Measurements from ENCODE around the gene UBE2Q2.
A peak's percentile ranks its signal among the peaks of the same experiment; 100 is the strongest.
"Not testable (repeated sequence)": the region's sequence is repeated elsewhere in the genome, so short reads cannot be mapped to it uniquely, and the experiment has no call there.

Gene UBE2Q2

GRCh38 chr15:75842722-75843677, at the start of gene UBE2Q2:
Gene UBE2Q2 (plus strand): TSS chr15:75843447. CDS start chr15:75843667, 220 bp downstream.
- DNase-seq: peak; percentile 86

- no peak for DNase-seq
These were observed 46.9 kb upstream of the UBE2Q2 start for GRCh38 chr15:75796321-75796720.

GRCh38 chr15:75797146-75797545, 46.1 kb upstream of the UBE2Q2 start:
- not testable (repeated sequence) for DNase-seq

GRCh38 chr15:75799190-75799589, 44.1 kb upstream of the UBE2Q2 start:
- no peak for DNase-seq

DNA sequence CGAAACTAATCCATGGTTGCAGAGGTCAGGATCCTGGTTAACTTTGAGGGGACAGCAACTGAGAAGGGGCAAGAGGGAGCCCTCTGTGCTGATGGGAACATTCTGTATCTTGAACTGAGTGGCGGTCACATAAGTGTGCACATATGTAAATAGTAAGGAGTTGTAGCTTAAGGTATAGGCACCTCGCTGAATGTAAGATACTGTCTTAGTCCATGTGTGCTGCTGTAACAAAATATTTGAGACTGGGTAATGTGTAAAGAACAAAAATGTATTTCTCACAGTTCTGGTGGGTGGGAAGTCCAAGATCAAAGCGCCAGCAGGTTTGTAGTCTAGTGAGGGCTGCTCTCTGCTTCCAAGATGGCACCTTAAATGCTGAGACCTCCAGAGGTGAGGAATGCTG, 42.8 kb upstream of the UBE2Q2 start:
- not testable (repeated sequence) for DNase-seq

- DNase-seq: peak; percentile 85
These were observed 41.2 kb upstream of the UBE2Q2 start for GRCh38 chr15:75801859-75802593.

DNA sequence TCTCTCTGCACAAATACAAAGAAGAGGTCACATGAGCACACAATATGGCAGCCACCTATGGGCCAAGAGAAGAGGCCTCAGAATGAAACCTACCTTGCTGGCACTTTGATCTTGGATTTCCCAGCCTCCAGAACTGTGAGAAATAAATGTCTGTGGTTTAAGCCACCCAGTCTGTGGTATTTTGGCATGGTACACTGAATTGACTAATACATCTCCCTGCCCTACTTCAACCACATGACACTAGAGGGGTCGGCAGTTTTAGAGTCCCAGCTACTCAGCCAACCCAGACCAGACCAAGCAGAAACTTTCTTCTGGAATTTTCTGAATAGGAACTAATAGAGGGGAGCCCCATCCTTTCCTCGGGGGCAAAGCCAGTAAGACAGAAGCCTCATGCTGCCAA, 35.8 kb upstream of the UBE2Q2 start:
- DNase-seq: not testable (repeated sequence)

GRCh38 chr15:75808009-75808408, 35.2 kb upstream of the UBE2Q2 start:
- DNase-seq: not testable (repeated sequence)

DNA sequence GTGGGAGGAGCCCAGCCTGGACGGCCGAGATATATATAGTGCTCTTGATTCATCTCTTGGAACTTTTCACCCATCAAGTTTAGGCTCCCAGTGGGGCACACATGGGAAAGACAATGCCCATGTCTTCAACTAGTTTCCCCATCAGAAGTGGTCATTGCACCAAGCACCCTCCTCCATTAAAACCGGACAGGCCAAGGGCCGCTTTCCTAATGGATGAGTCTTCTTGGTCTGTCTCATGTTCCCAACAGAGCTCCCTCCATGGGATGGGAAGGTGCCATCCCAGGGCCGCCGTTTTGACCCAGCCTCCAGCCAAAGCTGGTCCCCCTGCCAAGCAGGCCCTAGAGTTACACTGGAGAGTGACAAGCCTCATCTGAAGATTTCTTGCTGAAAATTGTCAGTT, 34.7 kb upstream of the UBE2Q2 start:
- DNase-seq: no peak

DNA sequence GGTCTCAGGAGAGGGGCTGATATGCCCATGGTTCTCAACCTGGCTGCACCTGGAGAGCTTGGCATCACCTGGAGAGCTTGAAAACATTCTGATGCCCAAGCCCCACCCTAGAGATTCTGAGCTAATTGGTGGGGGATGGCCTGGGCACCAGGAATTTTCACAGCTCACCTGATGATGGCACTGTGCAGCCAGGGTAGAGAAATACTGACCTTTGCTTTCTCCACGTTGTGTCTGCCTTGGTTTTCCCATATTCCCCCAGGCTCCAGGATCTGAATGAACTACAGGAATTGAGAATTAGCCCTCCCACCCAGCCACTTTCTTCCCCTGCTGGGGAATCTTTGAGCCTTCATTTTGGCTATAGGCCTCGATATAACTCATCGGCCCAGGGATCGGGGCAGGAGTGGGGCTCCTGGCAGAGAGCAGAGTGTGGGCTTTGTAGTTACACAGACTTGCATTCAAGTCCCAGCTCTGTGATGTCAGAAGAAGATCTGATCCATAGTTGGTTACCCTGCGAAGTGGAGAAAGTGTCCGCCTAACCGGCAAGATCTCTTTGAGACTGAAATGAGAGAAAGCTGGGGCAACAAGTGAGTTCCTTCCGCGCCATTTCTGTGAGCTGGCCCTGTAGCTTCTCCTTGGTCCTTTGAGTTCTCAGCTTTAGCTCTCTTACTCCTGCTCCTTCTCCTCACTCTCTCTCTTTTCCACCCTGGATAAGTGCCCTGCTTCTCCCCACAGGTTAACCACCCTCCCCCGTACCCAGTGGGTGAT, 33.1 kb upstream of the UBE2Q2 start:
- peak; percentile 44 for DNase-seq

DNA sequence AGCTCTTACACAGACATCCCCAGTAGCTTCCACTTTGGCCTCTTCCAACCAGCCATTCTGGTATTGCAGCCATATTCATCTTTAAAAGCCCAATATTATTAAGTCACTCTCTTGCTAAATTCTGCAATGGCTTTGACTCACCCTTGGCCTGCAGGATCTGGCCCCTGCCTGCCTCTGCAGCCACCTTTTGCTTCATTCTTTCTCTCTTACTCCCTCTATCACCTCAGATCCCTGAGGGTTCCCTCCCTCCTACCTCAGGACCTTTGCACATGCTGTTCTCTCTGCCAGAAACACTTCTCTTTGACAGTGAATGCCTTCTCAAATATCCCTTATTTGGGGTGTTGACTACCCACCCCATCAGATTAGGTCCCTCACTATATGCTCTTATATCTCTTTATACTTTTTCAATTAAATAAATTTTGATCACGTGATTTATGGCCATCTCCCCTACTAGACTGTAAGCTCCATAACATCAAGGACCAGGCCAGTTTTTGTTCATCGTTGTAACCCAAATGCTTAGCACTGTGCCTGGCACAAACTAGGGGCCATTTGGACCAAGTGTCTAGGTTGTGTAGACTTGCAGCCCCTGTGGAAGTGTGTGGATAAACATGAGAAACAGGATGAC, 32.3 kb upstream of the UBE2Q2 start:
- no peak for DNase-seq

DNA sequence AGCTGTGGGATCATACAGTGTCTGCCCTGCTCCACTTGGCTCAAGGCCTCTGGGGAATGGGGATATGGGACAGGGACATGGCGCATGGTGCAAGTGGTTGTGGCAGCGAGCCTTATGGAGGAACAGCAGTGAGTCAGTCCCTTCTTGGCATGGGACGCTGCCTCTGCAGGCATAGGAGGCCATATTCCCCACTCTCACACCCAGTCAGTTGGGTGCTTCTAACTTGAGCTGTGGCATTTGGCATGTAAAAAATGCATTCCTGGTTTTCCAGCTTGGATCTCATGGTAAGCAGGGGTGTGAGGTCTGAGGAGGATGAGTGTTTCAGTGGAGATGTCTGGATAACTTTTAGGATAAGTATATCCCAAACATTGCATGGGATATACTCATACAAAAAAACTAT, 31.6 kb upstream of the UBE2Q2 start:
- no peak for DNase-seq

DNA sequence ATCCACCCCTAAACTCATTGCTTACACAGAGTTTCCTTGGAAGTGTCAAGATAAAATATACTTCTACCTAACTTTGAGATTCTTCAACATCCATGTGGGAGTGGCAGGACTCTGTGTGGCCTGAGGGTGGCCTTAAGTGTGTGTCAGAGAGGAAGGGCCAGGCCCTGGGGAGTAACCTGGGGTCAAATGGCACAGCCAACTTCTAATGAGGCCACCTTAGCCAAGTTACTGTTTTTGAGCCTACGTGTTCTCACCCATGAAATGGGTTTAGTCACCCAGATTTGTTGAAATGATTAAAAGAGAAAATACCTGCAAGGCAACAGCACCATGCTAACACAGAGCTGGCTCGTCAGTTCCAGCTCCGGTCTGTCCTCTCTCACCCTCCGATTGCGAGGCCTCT, 28.5 kb upstream of the UBE2Q2 start:
- DNase-seq: no peak

- DNase-seq: no peak
These were observed 27.2 kb upstream of the UBE2Q2 start for GRCh38 chr15:75815811-75816719.

- no peak for DNase-seq
These were observed 25.9 kb upstream of the UBE2Q2 start for GRCh38 chr15:75817138-75817935.

DNA sequence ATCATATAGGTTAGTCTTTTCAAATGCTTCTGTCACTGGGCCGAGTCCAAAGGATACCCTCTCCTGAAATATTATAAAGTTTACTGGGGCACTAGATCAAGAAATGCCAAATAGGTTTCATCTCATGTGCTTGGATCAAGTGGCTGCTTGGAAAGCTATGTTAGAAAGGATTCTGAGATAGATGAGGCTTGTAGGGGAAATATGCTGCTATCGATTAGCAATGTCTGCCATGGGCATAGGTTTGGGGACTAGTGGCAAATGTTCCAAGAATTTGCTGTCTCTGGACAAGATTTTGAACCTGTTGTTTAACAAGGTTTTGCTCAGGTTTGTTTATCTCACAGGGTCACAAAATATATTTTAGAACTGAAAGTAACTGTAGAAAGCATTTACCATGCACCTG, 23.0 kb upstream of the UBE2Q2 start:
- no peak for DNase-seq

GRCh38 chr15:75821786-75822345, 21.4 kb upstream of the UBE2Q2 start:
- no peak for DNase-seq

DNA sequence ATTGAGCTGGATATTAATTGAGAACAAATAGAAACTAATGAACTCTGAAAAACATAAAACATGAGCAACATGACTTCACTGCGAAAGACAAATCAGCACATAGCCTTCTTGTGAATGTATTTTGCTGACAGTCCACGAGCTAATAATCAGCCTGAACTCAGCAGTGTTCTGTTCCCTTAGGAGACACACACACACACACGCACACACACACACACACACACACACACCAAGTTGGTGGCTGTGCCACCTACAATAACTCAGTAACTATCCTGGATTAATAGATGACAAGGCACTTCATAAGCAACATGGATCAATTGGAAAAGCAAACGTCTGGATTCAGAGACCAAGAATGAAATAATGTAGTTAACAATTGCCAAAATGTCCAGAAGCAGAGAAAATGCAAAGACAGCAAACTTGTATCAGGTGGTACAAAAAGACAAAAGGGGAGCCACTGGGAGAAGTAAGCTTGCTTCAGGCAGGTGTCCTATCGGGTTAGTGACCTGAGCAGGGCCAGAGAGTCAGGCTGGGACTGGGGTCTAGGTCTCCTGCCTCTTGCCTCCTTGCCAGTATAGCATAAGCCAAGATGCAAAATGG, 20.5 kb upstream of the UBE2Q2 start:
- DNase-seq: no peak

DNA sequence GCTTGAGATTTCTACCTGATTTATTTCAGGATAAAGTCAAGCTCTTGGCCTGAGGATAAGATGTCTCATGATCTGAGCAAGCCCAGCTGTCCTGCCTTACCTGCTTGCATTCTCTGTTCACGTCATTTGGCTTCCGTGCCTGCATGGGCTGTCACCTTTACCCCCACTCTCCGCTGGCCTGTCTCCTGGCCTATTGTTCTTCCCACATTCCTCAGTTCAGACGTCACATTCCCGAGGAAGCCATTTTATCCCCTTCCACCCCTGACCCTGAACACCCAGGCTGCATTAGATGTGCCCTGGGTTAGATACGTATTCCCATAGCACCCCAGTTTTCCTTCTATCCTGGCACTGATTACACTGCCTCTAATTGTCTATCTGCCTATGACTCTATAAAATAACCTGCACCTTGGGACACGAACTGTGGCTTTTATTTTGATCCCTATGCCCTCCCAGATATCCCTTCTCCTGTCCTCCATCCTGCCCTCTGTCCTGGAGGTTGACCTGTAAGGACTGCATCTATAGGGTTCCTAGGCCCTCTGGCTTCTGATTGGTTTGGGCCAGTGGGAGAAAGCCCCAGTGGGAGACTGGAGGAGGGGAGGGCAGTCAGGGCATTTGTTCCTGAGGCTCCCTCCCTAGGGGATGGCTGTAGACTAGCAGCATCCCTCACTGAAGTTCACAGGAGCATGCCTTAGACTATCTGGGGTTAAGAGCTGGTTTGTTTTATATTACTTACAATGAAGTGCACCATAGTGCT, 19.2 kb upstream of the UBE2Q2 start:
- no peak for DNase-seq

Data from CD4-positive, alpha-beta T cell treated with Interleukin-17A for 4 hours (primary cell).